HCT116 (cell line): ENCODE results near the gene AP3D1. TPM values are rescaled to one million over a fixed set of nuclear protein-coding genes. Genes with fewer than 3 reads are reported as not detected.

Source experiments
- total RNA-seq: library from RNA; stranded (reverse); gene quantifications from one replicate; pipeline ENCODE4 v1.2.1, GENCODE V29; 2021; ENCODE audit not compliant: unreplicated experiment

AP3D1 gene
- total RNA-seq, 1 experiment from 2014 or later, result 137 TPM

Other genes starting within 250 kb of the AP3D1 start
- 15.9 TPM for gene ADAT3, start 246.2 kb downstream of the AP3D1 start, total RNA-seq
- gene SCAMP4, start 246.2 kb downstream of the AP3D1 start, total RNA-seq, result 63.3 TPM
- gene CSNK1G2, start 210.4 kb downstream of the AP3D1 start, total RNA-seq, result 97.9 TPM
- 112 TPM for gene BTBD2, start 135.9 kb downstream of the AP3D1 start, total RNA-seq
- gene MKNK2, start 100.3 kb downstream of the AP3D1 start, total RNA-seq, result 271 TPM
- gene MOB3A, start 55.2 kb downstream of the AP3D1 start, total RNA-seq, result 32.1 TPM
- gene IZUMO4, start 54.7 kb downstream of the AP3D1 start, total RNA-seq, result 6.1 TPM
- gene DOT1L, start 12.4 kb upstream of the AP3D1 start, total RNA-seq, result 48.9 TPM
- gene PLEKHJ1, start 84.8 kb upstream of the AP3D1 start, total RNA-seq, result 88.2 TPM
- gene SF3A2, start 85.3 kb upstream of the AP3D1 start, total RNA-seq, result 166 TPM
- 42.8 TPM for gene AMH, start 97.8 kb upstream of the AP3D1 start, total RNA-seq
- 0.30 TPM for gene JSRP1, start 104.9 kb upstream of the AP3D1 start, total RNA-seq
- gene PEAK3, start 130.6 kb upstream of the AP3D1 start, total RNA-seq, result not detected
- not detected for gene LINGO3, start 156.6 kb upstream of the AP3D1 start, total RNA-seq
- gene LSM7, start 177.0 kb upstream of the AP3D1 start, total RNA-seq, result 190 TPM
- gene SPPL2B, start 177.1 kb upstream of the AP3D1 start, total RNA-seq, result 83.1 TPM
- not detected for gene TMPRSS9, start 208.7 kb upstream of the AP3D1 start, total RNA-seq